Stimulated activated CD4-positive, alpha-beta T cell treated with anti-CD3 and anti-CD28 coated beads, Interleukin-15, amount 100 ng/mL, for 48 hours (primary cell): ENCODE data around the gene CRTC1.

Experiments
- DNase-seq, 2 donors: peaks; one replicate each; pipeline ENCODE4 v3.0.0-alpha.2; 2020; ENCODE audit warnings: low read depth in 2 of 2

The CRTC1 gene

GRCh38 chr19:18683109-18683957 lies at the start of gene CRTC1:
Gene CRTC1 (plus strand): TSS chr19:18683680. CDS start chr19:18683703, 23 bp downstream.
- DNase-seq: peak; percentile 84 to 90

GRCh38 chr19:18634612-18635297 lies 48.7 kb upstream of the CRTC1 start:
- DNase-seq: no peak

DNA sequence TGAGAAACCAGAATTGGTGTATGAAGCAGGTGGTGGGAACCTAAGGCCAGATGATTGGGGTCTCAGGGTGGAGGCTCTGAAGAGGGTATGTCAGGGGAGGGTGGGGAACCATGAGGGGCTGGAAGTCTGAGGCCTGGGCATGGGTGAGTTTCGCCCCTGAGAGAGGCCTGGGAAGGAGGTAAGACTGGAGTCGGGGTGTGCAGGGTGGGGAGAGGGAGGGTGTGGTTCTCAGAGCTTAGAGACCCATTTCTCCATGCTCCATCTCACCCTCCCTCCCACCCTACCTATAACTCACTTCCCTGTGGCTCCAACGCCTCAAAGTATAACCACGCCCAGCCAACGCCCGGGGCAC lies 47.7 kb upstream of the CRTC1 start:
- no peak for DNase-seq

- DNase-seq: peak; percentile 99
Measured at GRCh38 chr19:18636183-18636968, 47.1 kb upstream of the CRTC1 start.

- peak in 1 of 2 donors; percentile 8 for DNase-seq
Measured at GRCh38 chr19:18636969-18637629, 46.4 kb upstream of the CRTC1 start, which contains the start of gene KLHL26. Gene KLHL26 (plus strand): TSS chr19:18637028. CDS start chr19:18637055, 27 bp downstream.

DNA sequence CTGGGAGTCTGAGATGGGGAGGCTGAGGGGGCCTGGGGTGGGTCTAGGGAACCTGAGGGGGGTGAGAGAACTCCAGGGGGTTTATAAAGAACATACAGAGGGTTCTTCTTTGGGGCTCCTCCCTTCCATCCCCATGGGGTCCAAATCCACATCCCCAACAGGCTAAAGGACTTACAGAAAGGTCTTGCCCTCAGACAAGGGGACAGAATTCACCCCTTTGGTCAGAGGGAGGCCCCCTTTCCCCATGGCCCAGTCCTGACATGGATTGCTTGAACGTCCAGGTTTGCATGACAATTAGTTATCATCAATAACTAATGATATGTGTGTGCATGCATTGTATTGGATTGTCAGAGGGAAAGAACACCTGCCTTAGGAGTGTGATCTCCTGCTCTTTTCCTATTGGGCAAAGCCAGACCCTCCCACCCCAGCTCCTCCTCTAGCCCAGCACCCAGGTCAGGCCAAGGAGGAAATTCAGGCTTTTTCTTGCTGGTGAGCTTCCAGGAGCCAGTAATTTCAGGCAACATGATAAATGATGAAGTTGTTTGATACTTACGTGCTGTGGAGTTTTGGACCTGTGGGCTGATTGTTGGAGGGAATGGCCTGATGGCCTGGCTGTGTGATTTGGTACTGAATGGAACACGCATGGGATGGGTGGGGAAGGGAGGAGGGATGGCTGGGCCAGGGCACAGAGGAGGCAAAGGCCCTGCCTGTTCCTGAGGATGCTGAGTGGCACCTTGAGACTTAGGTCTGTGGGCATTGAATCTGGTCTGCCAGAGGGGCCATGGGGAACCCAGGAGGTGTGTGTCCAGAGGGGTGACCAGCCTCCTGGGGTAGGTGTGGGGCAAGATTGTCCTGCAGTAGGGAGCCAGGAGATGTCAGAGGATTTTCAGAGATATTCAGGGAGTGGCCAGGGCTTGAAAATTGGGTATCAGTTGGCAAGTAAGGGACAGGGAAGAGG lies 45.5 kb upstream of the CRTC1 start:
- DNase-seq: no peak

- DNase-seq: no peak
Measured at GRCh38 chr19:18639706-18640243, 43.7 kb upstream of the CRTC1 start.

- DNase-seq: no peak
Measured at GRCh38 chr19:18644196-18645034, 39.1 kb upstream of the CRTC1 start.

GRCh38 chr19:18645035-18645511 lies 38.4 kb upstream of the CRTC1 start:
- DNase-seq: no peak

GRCh38 chr19:18646535-18647370 lies 36.7 kb upstream of the CRTC1 start:
- no peak for DNase-seq

GRCh38 chr19:18647371-18647767 lies 36.1 kb upstream of the CRTC1 start:
- DNase-seq: no peak

DNA sequence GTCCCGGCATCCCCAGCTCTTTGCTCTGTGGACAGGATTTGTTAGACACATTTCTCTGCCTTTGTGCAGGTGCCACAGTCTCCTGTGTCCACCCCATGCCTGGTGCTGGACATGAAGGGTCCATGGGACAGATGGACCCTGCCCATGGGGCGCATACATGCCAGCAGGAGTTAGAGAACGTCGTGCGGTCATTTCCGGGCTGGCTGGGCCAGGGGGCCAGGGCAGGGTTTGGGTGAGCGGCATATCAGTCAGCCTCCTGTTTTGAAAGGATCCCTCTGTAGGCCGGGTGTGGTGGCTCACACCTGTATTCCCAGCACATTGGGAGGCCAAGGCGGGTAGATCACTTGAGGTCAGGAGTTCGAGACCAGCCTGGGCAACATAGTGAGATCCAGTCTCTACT lies 35.7 kb upstream of the CRTC1 start:
- DNase-seq: no peak

- DNase-seq: no peak
Measured at GRCh38 chr19:18648973-18649315, 34.5 kb upstream of the CRTC1 start.

DNA sequence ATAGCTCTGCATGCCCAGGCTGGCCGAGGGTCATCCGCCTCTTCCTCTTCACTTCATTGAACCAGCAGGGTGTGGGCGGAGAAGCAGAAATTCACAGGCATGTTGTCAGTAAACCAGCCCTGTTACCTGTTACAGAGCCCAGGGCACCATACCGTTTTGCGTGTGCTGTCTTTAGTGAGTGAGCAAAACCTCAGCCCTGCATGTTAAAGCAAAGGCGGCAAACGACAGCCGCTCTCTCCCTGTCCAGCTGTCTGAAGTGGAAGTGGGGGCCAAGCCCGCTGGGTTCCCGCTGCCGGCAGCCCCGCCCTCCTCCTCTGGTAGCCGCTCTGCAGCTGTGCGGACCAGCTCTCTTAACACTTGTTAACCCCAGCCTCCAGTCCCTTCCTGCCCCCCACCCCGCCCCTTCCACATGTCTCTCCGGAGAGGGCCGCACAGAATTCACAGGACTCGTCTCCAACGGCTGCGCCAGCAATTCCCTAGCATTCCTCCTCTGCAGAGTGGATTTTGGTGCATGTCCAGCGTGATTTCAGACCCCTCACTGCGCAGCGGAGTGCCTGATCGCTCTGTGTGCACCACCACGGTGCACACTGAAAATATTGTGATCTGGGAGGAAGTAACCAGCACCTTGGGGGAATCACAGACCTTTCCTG lies 34.0 kb upstream of the CRTC1 start:
- no peak for DNase-seq

- DNase-seq: no peak
Measured at GRCh38 chr19:18650021-18650390, 33.5 kb upstream of the CRTC1 start.

DNA sequence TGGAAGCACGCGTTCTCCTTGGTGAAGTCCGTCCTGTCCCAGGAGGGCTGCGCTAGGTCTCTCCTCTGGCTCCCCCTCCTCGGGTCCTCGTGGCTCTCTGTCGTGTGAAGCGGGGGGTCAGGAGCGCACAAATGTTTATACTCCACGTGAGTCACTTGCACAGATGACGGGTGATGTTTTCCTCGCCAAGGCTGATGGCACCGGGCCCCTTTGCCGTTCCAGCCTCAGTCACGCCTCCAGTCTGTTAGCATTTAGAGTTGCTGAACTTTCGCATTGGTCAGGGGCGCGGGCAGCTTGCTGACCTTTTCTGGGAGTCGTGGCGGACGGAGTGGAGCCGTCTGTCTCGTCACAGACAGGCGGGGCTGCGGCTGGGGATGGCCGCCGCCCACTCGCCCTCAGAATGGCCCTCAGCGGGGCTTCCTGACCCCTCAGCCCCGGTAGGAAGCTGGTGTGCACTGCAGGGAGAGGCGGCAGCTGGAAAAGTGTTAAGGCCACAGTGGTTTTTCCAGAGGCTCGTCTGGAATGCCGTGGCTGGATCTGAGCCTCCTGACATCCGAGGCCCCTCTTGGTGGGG lies 32.9 kb upstream of the CRTC1 start:
- DNase-seq: no peak

- no peak for DNase-seq
Measured at GRCh38 chr19:18651300-18651699, 32.2 kb upstream of the CRTC1 start.

- no peak for DNase-seq
Measured at GRCh38 chr19:18651733-18652132, 31.7 kb upstream of the CRTC1 start.
